Cardiac septum (tissue), 1 donor: ENCODE results near the gene MAP3K1. TPM values are rescaled to one million over a fixed set of nuclear protein-coding genes. Genes with fewer than 3 reads are reported as not detected.

Experiments used
- DNase-seq: peaks from one replicate; pipeline ENCODE4 v3.0.0-alpha.2; 2020; ENCODE audit warnings: low spot score
- intact Hi-C: fragments of 100-400 bp; cut with DNase I; formaldehyde crosslinking; loops from one replicate; pipeline ENCODE4 v1.14.0; 2022
- total RNA-seq: library from RNA; stranded (reverse); fragmentation: NEBNext Ultra II Directional; extraction: Animal tissue kit (Norgen Biotek cat#: 25700); gene quantifications from one replicate; pipeline ENCODE4 v1.2.1, GENCODE V29; 2021
- donor health status: DM: no; HTN: no; CAD: no.

Gene MAP3K1
- total RNA-seq, 1 donor from 2014 or later = 6.8 TPM

DNA sequence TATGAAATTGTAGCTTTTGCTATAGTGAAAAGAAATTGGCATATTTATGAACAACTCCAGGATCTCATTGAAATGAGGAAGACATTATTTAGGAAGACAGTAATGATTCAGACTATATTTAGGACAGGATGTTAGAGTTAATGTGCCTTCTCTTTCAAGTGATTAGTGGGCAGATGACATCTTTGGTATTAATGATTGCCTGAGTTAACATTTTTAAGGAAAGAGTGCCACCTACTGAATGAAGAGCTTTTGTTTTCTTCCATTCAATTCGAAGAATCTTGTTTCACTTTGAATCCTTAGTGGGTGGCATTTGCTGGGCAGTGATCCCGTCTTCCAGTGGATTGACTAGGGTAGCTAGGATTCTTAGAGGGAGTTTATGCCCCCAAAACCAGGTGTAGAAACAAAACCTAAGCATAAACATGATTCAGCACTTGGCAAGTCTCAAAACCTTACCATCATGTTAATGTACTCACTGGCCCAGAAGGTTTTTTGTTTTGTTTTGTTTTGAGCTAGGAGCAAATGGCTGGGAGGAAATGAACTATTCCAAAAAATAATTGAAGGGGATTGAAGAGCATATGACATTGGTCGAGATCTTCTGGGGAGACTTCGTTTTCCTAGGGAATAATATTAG, 23.2 kb downstream of the MAP3K1 start:
- no peak for DNase-seq
- intact Hi-C loops = loop anchor here (2.0 to 10.0 kb wide), 3 partner anchors 356 to 904 kb away; no protein-coding TSS in a partner anchor

DNA sequence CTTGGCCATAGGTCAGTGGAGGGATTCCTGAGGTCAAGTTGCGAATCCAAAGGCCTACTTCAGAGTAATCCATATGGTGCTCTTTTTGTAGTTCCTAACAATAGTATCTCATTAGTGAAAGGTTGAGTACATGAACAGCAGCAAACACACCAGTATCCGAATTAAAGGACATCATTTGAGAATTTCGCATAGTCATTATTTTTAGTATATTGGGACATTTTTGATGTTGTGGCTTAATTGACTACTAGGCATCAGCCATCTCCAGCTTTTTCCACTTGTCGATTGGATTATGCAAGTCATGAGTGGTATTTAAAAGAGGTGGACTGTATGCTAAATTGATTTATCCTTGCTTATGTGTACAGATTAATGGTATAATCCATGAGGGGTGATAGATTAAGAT, 23.7 kb downstream of the MAP3K1 start:
- intact Hi-C loops = loop anchor here (2.0 to 10.0 kb wide), 3 partner anchors 357 to 904 kb away; no protein-coding TSS in a partner anchor
- no peak for DNase-seq

DNA sequence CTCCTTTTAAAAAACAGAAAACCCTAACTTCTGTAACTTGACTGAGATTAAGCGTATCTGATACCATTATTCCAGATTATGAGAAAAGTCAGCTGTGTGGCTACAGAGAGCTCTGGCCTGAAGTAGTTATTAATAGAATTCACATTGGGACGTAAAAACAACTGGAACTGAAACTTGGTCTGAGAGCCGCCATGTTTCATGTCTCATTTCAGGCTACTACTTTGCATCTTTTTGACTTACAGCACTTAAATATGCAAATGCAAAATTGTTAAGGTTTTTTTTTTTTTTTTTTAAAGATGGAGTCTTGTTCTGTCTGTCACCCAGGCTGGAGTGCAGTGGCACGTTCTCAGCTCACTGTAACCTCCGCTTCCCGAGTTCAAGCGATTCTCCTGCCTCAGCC, 25.2 kb downstream of the MAP3K1 start:
- intact Hi-C loops = no loop called here
- no peak for DNase-seq

DNA sequence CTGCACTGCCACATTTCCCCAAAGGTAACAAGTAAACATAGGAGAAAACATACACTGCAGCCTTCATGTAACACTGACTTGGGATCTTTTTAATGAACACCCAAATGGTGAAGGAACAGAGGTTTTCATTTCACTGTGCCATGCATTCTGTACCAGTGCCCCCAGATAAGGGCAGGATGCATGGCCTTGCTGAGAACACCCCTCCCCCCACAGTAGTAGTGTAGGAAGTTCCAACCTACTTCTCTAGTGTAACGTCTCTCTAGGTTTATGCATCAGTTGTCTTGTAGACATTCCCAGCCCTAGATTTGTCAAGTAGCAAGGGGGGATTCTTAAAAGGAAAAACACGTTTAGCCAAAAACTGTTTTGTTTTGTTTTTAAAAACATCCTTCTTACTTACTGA, 29.9 kb downstream of the MAP3K1 start:
- intact Hi-C loops = no loop called here
- DNase-seq = no peak

DNA sequence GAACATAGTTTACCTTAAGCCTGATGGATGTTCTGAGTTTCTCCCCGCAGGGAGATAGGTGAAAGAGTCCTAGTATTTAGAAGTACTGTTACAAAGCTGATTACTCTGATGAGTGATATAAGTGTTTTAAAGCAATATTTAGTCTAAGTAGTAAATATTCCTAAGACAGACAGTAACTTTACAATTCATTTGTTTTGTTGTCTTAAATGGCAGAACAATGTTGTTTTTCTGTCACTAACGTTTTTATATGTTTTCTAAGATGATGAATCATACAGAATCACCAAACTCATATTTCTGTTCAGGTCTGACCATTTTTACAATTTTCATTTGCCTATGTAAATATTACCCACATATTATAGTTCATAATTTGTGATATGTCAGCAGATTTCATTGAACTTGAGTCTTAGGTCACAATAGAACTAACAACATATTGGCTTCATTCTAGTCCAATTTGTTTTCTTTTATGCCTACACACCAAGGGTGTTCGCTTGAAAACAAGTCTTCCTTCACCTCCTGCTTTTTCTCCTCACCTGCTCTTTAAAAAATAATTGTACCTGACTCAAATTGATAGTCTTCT, 30.6 kb downstream of the MAP3K1 start:
- no peak for DNase-seq
- intact Hi-C loops = no loop called here

DNA sequence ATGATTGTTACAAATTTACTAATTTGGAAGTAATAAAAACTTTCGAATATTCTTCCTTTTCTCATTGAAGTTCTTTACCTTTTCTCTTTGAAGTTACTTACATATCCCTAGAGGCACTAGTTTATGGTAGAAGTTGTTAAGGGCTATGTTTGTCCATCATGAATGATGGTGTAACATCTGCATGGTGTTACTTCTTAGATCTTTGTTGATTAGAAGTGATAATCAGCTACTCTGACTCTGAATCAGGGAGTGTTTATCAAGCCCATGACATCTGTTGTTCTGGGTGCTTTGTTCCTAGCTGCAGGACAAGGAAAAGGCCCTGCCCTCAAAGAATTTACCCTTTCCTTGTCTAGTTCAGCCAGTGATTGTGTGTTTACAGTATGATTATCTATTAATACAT, 32.9 kb downstream of the MAP3K1 start:
- no peak for DNase-seq
- intact Hi-C loops = no loop called here

DNA sequence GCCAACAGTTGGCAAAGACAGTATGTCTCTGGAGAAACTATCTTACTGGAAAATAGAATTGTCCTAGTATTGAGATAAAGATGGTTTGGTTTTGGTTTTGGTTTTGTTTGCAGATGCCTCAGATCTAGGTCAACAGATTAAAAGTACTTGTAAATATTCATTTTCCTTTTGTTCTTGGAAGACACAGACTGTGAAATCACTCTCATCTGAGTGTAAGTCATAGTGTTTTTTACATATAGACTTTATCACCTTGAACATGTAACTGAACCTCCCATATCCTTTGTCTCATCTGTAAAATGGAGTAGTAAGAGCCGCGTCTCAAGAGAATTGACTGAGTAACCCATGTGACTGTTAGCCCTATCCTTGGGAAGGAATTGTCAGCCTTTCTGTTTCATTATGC, 34.3 kb downstream of the MAP3K1 start:
- no peak for DNase-seq
- intact Hi-C loops = no loop called here

DNA sequence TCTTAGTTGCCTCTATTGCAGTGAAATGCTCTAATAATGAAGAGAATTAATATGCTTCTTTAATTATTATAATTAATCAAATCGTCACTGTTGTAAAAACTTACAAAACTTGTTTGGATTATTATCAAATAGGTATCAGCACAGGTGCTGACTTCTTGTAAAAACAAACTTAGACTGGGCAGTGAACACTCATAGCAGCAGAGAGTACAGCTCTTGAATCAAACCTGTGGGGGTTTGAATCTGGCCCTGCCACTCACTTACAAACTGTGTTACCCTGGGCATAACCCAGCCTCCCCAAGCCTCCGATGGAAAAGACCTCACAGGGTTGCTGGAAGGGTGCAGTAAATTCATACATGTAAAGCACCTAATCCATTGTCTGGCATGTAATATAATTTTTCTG, 35.1 kb downstream of the MAP3K1 start:
- DNase-seq = no peak
- intact Hi-C loops = no loop called here

DNA sequence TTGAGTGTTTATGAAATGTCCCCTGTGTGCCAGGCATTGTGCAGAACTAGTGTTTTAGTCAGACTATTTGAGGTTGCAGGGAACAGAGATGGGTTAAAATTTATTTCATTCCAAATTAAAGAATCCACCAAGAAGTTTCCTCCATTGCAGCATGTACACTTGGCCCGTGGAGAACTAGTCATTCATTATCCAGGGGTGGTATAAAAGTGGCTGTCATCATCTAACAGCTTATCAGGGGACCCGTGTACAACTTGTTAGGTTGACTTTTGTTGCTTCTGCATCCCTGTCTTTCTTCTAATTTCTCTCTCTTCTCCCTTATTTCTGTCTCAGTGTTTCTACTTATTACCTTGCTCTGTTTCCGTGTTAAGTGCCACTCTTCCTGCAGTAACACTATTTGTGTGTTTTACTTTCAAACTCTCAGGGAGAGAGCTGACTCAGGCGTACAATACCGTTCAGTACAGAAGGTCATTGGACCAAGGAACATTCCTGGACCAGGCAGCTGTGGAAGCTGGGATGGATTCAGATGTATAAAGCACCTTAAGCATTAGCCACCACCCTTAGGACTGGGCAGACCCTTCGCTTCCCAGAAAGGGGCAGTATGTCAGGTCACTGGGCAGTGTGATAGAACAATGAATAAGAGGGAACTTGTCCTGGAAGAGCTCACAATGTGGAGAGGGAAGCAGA, 36.1 kb downstream of the MAP3K1 start:
- intact Hi-C loops = no loop called here

DNA sequence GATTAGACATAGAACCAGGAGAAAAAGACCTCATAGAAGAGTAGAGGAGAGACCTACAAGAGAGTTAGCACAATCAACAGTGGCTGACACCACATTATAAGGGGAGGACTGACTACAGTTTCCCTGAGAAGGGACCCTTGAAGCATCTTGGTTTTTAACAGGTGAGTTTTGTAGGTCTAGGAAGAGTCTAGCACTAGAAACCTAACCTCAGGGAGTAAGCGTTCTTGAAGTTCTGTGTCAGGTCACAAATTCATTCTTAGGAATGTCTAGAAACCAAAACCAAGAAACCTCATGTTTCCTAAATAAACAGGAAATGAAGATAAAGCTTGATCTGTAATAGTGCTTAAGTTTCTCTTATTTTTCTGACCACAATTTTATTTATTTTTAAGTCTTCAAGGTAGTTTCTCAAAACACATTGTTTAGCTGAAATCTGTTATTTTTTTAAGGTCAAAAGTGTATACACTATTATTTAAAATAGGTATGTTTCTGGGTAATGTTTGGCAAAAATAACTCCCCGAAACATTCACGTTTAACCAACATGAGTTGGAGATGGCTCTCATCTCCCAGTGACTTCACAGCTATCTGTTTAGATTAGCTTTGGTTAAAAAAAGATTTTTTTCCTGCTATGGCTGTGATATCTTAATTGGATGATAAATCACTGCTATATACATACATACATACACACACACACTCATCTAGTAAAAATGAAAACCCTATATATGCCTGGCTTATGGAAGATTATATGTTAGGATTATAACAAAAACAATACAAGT, 37.1 kb downstream of the MAP3K1 start:
- no peak for DNase-seq
- intact Hi-C loops = no loop called here

More for the DNA sequence above, 36.1 kb downstream of the MAP3K1 start:
- DNase-seq = no peak

DNA sequence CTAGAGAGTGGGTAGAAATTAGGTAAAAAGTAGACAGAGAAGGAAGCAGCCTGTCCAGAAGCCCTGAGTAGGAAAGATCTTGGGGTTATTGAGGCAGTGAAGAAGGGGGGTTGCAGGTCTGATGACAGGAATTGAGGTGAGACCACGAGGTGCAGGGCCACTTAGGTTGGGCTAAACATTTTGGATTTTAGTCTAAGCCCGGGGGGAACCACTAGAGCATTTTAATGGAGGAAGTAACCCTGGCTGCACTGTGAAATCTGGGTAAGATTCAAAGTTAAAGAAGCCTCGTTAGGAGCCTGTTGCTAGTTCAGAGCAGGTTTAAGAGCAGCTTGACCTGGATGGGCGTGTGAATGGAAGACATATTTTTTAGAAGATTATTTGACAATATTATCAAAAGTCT, 38.3 kb downstream of the MAP3K1 start:
- intact Hi-C loops = no loop called here
- DNase-seq = no peak

DNA sequence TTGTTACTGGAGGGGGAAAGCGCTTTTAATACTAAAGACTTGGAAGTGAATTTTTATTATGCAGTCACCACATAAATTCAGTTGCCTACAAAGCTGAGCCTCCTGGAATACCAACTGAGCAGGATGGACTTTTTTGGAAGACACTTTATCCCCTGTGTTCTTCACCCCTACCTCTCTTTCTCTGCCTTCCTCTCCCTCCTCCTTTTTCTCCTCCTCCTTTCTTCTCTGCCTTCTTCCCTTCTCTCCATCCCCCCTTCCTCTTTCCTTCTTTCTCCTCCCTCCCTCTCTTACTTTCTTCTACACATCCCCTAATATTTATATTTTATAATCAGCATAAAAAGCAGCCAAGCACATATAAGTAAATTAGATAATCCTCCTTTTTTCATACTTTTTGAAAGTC, 39.6 kb downstream of the MAP3K1 start:
- no peak for DNase-seq
- intact Hi-C loops = no loop called here

DNA sequence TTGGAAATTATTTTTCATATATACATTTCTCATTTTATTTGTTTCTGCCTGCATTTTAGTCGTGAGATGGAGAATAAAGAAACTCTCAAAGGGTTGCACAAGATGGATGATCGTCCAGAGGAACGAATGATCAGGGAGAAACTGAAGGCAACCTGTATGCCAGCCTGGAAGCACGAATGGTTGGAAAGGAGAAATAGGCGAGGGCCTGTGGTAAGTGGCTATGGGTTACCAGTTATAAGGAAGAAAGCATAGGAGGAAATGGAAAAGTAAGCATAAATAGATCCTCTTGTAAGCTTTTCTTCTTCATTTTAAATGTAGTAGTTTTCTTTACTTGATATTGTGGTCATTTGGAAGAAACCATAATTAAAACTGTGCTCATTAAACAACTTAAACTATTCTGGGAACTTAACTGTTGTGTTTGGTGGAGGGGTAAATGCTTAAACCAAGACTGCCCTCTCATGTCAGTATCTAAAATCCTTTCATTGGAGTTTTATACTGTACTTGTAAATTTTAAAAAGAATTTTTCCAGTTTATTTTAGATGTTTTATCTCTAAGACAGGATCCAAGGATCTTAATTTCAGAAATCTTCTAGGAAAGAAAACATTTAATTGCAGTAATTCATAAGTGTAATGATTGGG, 41.3 kb downstream of the MAP3K1 start:
- DNase-seq = no peak
- intact Hi-C loops = no loop called here

DNA sequence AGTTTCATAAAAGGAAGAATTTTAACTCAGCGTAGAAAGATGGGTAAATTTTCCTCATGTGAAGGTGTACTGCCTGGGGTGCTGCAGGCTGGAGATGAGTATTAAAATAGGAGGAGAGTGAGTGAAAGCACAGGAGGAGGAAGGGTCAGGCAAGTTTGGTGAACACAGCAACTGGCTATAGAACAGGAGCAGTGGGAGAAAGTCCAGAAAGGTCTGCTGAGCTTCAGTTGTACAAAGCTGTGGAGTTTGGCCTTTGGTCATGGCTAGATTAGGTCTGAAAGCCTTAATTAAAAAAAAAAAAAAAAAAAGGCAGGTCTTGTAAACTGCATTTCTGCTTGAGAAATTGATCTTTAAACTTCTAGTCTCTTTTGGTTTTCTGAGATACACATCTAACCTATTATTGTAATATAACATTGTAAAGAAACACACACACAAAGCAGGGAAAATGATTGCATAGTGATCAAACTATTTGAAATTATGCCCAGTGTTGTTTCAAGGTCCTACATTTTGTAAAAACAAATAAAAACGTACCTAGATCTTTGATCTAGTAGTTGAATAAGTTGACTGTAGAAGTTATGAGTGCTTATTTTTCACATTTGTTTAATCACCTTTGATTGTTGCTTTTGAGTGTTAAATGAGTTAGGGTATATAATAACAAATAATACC, 43.6 kb downstream of the MAP3K1 start:
- intact Hi-C loops = no loop called here

DNA sequence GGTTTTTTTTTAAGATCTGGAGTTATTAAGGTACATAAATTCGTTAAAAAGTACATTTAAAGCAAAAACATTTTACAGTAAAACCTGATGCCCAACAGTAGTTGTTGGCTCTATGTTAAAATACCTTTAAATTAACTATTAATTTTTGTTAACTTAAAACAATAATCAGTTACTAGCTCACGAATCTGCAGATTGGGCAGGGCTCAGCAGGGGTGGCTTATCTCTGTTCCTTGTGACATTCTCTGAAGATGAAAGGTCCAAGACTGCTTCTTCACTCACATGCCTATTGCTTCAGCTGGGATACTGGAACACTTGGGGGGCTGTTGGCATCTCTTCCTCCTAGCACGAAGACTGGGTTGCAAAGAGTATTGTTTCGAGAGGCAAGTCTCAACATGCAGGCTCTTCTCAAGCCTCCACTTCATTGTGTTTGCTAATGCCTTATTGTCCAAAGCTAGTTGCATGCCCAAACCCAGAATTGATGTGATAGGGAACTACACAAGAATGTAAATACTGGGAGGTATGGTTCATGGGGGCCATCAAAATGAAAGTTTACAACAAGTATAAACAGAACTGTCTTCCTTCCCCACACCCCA, 46.6 kb downstream of the MAP3K1 start:
- intact Hi-C loops = no loop called here
- DNase-seq = no peak

More for the DNA sequence above, 43.6 kb downstream of the MAP3K1 start:
- DNase-seq = no peak

DNA sequence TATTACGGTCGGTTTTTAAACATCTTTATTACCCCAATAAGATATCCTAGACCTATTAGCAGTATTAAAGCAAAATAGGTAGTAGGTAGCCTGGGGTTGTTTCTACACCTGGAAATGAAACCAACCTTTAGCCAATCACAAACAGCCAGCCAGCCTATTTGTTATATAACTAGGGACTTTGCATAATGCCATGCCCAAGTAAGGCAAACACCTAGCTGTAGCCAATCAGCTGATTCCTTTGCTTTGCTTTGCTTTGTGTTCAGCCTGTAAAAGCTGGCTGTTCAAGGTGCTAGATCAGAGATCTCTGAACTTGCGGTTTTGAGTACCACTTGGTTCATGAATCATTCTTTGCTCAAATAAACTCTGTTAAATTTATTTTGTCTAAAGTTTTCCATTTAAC, 47.6 kb downstream of the MAP3K1 start:
- intact Hi-C loops = no loop called here
- no peak for DNase-seq

DNA sequence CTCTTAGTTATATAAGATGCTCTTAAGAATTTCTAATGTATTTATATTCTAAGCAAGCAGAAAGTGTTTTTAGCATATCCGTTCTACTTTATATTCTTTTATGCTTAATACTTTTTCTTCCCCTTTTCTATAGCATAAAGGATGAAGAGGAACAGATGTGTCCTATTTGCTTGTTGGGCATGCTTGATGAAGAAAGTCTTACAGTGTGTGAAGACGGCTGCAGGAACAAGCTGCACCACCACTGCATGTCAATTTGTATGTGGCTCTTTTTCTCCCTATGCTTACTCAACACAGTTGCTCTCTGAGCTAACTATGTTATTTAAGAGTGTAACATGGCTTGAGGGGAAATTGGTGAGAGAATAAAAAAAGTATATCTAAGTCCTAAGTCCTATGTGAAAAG, 56.4 kb downstream of the MAP3K1 start:
- intact Hi-C loops = no loop called here
- no peak for DNase-seq

DNA sequence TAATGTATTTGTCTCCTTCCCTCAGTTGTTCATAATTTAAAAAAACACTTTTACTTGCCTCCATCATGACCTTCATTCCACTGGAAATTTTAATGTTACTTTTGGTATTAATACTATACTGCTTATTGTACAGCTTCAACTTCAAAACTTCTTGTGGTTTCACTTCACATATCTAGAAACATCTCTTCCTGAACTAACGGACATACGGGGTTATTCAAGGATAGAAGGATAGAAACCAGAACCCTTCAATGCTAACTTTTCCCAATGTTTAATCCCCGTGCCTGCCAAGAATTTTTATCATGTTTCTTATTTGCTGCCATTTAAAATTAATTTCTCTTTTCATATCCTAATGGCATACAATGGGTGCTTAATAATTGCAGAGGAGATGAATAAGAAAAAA, 57.7 kb downstream of the MAP3K1 start:
- DNase-seq = no peak
- intact Hi-C loops = no loop called here

DNA sequence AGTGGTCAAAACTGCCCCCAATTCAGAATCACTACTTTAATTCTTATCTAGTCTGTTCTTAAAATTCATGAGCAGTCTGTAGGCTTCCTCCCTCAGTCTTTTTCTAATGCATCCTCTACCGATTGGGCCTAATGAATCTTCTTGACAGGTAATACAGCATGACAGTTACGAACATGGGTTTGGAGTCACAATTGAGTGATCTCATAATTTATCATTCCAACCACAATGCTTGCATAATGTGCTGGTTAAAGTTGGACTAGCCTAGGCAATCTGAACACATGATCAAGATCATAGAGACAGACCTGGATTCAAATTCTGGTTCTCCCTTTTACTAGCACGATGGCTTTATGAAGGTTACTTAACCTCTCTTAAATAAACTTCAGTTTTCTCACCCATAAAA, 61.0 kb downstream of the MAP3K1 start:
- intact Hi-C loops = no loop called here
- no peak for DNase-seq
